Measurements from ENCODE around the gene PPP2R3A. TPM values are rescaled to one million over a fixed set of nuclear protein-coding genes. Genes with fewer than 3 reads are reported as not detected.
"Not testable (repeated sequence)": the region's sequence is repeated elsewhere in the genome, so short reads cannot be mapped to it uniquely, and the experiment has no call there.

PPP2R3A gene
- total and polyA plus RNA-seq, 2 donors from 2014 or later = 16.6 to 71.9 TPM

DNA sequence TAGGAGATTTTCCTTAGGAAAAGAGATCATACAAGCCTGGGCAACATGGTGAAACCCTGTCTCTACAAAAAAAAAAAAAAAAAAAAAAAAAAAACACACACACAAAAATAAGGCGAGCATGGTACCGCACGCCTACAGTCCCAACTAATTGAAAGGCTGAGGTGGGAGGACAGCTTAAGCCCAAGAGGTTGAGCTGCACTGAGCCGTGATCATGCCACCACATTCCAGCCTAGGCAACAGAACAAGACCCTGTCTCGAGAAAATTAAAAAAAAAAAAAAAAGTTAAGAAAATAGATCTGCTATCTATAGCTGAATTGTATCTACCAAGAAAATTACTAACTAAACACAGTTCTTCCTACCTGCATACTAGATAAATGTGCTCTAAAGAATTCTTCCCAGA lies 223.5 kb downstream of the PPP2R3A start:
- intact Hi-C loops (cut with DNase I) = no loop called here
- no peak overlapping the region for H3K27ac ChIP-seq (ENCODE audit: low read depth in 2 of 2, low read length in 2 of 2)
- DNase-seq (peak in 4 of 5 donors; percentile 29 to 64 (median 49)), FAIRE-seq (no peak)
- H3K4me3 ChIP-seq (ENCODE audit: low read length in 3 of 3) = no peak overlapping the region
- no peaks in the 10 kb centered on the region for H3K9me3 ChIP-seq (ENCODE audit: control insufficient read depth in 2 of 3, insufficient read depth in 1 of 3, low read length in 3 of 3)
- H3K36me3 ChIP-seq (ENCODE audit: control insufficient read depth in 2 of 3, insufficient read depth in 3 of 3, low read length in 3 of 3) = no peaks in the 10 kb centered on the region
- no peak for TF ChIP-seq CTCF (IDR thresholded peaks at IDR 0.05; ENCODE audit: borderline replicate concordance, extremely low read depth, insufficient read depth)
- H3K27me3 ChIP-seq (ENCODE audit: control insufficient read depth, insufficient read depth, low read length) = no peaks in the 10 kb centered on the region
- peaks cover 0 to 32% (median 13%) of the 10 kb centered on the region in 3 donors for H3K4me1 ChIP-seq (ENCODE audit: control insufficient read depth in 2 of 3, insufficient read depth in 2 of 3, low read depth in 1 of 3, low read length in 3 of 3)
- no peak overlapping the region for H3K9ac ChIP-seq (ENCODE audit: low read length in 3 of 3)

DNA sequence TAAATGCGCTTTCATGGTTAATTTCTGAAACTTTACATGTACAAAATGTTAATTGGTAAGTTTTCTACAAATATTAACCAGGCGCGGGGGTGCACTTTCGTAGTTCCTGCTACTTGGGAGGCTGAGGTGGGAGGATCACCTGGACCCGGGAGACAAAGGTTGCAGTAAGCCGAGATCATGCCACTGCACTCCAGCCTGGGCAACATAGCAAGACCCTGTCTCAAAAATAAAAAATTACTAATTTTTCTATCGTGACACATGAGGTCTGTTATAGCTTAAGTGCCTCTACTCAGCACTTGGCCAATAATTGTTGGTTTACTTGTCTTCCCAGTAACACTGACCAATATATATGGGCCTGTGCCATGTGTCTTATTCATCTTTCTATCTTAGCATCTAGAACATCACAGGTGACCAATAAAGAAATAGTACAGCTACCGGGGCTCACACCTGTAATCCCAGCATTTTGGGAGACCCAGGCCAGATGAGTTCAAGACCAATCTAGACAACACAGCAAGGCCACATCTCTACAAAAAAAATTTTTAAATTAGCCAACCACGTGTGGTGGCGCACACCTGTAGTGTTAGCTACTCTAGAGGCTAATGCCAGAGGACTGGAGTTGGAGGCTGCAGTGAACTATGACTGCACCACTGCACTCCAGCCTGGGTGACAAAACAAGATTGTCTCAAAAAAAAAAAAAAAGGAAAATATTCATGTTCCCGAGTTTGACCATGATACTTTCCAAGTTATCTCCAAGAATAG lies 224.5 kb downstream of the PPP2R3A start:
- no peak for TF ChIP-seq CTCF (IDR thresholded peaks at IDR 0.05; ENCODE audit: borderline replicate concordance, extremely low read depth, insufficient read depth)
- H3K4me1 ChIP-seq (ENCODE audit: control insufficient read depth in 2 of 3, insufficient read depth in 2 of 3, low read depth in 1 of 3, low read length in 3 of 3) = peaks cover 0 to 32% (median 13%) of the 10 kb centered on the region in 3 donors
- peak overlapping the region in 1 of 3 donors; percentile 20 for H3K4me3 ChIP-seq (ENCODE audit: low read length in 3 of 3)
- no peaks in the 10 kb centered on the region for H3K9me3 ChIP-seq (ENCODE audit: control insufficient read depth in 2 of 3, insufficient read depth in 1 of 3, low read length in 3 of 3)
- FAIRE-seq = no peak
- H3K27ac ChIP-seq (ENCODE audit: low read depth in 2 of 2, low read length in 2 of 2) = no peak overlapping the region
- no peak for DNase-seq
- H3K27me3 ChIP-seq (ENCODE audit: control insufficient read depth, insufficient read depth, low read length) = no peaks in the 10 kb centered on the region
- intact Hi-C loops (cut with DNase I) = no loop called here
- H3K36me3 ChIP-seq (ENCODE audit: control insufficient read depth in 2 of 3, insufficient read depth in 3 of 3, low read length in 3 of 3) = no peaks in the 10 kb centered on the region
- no peak overlapping the region for H3K9ac ChIP-seq (ENCODE audit: low read length in 3 of 3)

DNA sequence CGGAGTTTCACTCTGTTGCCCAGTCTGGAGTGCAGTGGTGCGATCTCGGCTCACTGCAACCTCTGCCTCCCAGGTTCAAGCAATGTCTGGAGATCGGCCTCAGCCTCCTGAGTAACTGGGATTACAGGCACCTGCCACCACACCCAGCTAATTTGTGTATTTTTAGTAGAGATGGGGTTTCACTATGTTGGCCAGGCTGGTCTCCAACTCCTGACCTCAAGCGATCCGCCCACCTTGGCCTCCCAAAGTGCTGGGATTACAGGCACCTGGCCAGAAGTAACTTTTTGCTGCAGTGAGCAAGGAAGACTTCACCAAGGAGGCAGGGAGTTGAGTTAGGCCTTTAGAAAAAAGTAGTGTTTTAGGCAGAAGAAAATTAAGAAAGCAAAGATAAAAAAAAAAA lies 226.7 kb downstream of the PPP2R3A start:
- DNase-seq; H3K9me3 ChIP-seq (ENCODE audit: control insufficient read depth in 2 of 3, insufficient read depth in 1 of 3, low read length in 3 of 3); H3K36me3 ChIP-seq (ENCODE audit: control insufficient read depth in 2 of 3, insufficient read depth in 3 of 3, low read length in 3 of 3); FAIRE-seq; H3K27ac ChIP-seq (ENCODE audit: low read depth in 2 of 2, low read length in 2 of 2); H3K27me3 ChIP-seq (ENCODE audit: control insufficient read depth, insufficient read depth, low read length); intact Hi-C loops (cut with DNase I): not testable (repeated sequence)
- Histone ChIP-seq H3K9ac (ENCODE audit: low read length in 3 of 3) (peak overlapping the region in 1 of 3 donors; percentile 82), H3K4me1 (ENCODE audit: control insufficient read depth in 2 of 3, insufficient read depth in 2 of 3, low read depth in 1 of 3, low read length in 3 of 3) (peaks cover 0 to 32% (median 8%) of the 10 kb centered on the region in 3 donors), H3K4me3 (ENCODE audit: low read length in 3 of 3) (peak overlapping the region in 2 of 3 donors; percentile 41 to 83)

DNA sequence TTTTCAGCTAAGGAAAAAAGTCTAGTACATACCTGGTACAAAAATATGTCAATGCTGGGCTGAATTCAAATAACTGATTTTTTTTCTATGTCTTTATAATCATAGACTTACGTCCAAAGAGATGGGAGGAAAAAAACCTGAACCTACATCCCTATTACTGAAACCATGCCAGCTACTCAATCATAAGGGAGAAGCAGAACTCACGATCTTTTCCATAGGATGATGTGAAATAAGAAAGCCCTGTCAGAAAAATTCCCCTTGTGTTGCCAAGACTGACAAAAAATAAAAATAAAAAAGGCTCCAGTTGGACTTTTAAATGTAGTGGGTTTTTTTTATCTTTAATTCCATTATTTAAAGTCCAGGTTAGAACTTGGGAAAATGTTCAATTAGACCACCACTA lies 227.3 kb downstream of the PPP2R3A start:
- intact Hi-C loops (cut with DNase I) = no loop called here
- no peaks in the 10 kb centered on the region for H3K36me3 ChIP-seq (ENCODE audit: control insufficient read depth in 2 of 3, insufficient read depth in 3 of 3, low read length in 3 of 3)
- peak overlapping the region in 2 of 3 donors; percentile 82 to 93 for H3K9ac ChIP-seq (ENCODE audit: low read length in 3 of 3)
- TF ChIP-seq CTCF (IDR thresholded peaks at IDR 0.05; ENCODE audit: borderline replicate concordance, extremely low read depth, insufficient read depth) = no peak
- no peaks in the 10 kb centered on the region for H3K27me3 ChIP-seq (ENCODE audit: control insufficient read depth, insufficient read depth, low read length)
- no peak overlapping the region for H3K27ac ChIP-seq (ENCODE audit: low read depth in 2 of 2, low read length in 2 of 2)
- H3K9me3 ChIP-seq (ENCODE audit: control insufficient read depth in 2 of 3, insufficient read depth in 1 of 3, low read length in 3 of 3) = no peaks in the 10 kb centered on the region
- peak overlapping the region; percentile 83 to 97 (median 89) for H3K4me3 ChIP-seq (ENCODE audit: low read length in 3 of 3)
- H3K4me1 ChIP-seq (ENCODE audit: control insufficient read depth in 2 of 3, insufficient read depth in 2 of 3, low read depth in 1 of 3, low read length in 3 of 3) = peaks cover 3 to 33% (median 6%) of the 10 kb centered on the region in 3 donors
- no peak for DNase-seq
- no peak for FAIRE-seq

Measured in kidney (tissue), 14 donors.